ENCODE data around the gene TFPI.

GRCh38 chr2:187504312-187504921 is 49.8 kb downstream of the TFPI start:
- TF ChIP-seq, protein P1, sequence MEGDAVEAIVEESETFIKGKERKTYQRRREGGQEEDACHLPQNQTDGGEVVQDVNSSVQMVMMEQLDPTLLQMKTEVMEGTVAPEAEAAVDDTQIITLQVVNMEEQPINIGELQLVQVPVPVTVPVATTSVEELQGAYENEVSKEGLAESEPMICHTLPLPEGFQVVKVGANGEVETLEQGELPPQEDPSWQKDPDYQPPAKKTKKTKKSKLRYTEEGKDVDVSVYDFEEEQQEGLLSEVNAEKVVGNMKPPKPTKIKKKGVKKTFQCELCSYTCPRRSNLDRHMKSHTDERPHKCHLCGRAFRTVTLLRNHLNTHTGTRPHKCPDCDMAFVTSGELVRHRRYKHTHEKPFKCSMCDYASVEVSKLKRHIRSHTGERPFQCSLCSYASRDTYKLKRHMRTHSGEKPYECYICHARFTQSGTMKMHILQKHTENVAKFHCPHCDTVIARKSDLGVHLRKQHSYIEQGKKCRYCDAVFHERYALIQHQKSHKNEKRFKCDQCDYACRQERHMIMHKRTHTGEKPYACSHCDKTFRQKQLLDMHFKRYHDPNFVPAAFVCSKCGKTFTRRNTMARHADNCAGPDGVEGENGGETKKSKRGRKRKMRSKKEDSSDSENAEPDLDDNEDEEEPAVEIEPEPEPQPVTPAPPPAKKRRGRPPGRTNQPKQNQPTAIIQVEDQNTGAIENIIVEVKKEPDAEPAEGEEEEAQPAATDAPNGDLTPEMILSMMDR (IDR thresholded peaks at IDR 0.05) = no peak
- no peak for TF ChIP-seq POLR2A (IDR thresholded peaks at IDR 0.05)
